ENCODE data around the gene RALGPS1. TPM values are rescaled to one million over a fixed set of nuclear protein-coding genes. Genes with fewer than 3 reads are reported as not detected.

RALGPS1 gene
- total RNA-seq, 1 donor from 2014 or later = 86.6 TPM

- DNase-seq = no peak
These were observed 350.1 kb downstream of the RALGPS1 start, which contains the start of gene GARNL3 for GRCh38 chr9:127264462-127265219. GARNL3 (plus strand) TSS chr9:127264774; CDS start chr9:127264878, 104 bp downstream.

GRCh38 chr9:127267793-127268525 lies 353.4 kb downstream of the RALGPS1 start:
- no peak for DNase-seq

- DNase-seq = no peak
These were observed 354.9 kb downstream of the RALGPS1 start for GRCh38 chr9:127269449-127269848.

Other genes starting within 250 kb of the RALGPS1 start
- gene ZBTB43, start 109.7 kb upstream of the RALGPS1 start, total RNA-seq = 57.7 TPM
- gene ZBTB34, start 54.1 kb upstream of the RALGPS1 start, total RNA-seq = 83.0 TPM
- gene ANGPTL2, start 207.9 kb downstream of the RALGPS1 start, total RNA-seq = 2.7 TPM